SK-N-SH (cell line): ENCODE results near the gene AFF3. TPM values are rescaled to one million over a fixed set of nuclear protein-coding genes. Genes with fewer than 3 reads are reported as not detected.

Experiments used
- CTCF ChIA-PET: fragments of 300-600, 350-600 bp; formaldehyde crosslinking; extraction: SDS; loops from one replicate; lab custom pipeline; 2021; lab: Yijun Ruan, JAX
- POLR2A ChIA-PET: fragments of 350-600 bp; sonication (Branson Sonifier 250); formaldehyde crosslinking; extraction: SDS; loops from one replicate; lab custom pipeline; 2020; ENCODE audit warnings: antibody characterized with exemption, inconsistent platforms; lab: Yijun Ruan, JAX
- DNase-seq: peaks from one replicate; pipeline ENCODE4 v3.0.0; 2012
- H2AFZ ChIP-seq: fragments of 200-600 bp; sonication (generic); 2 replicates; pipeline ENCODE4 v1.8.1; 2016; ENCODE audit warnings: antibody characterized with exemption, mild to moderate bottlenecking, low read depth
- H3F3A ChIP-seq: fragments of 200-600 bp; sonication (generic); replicated peaks from 2 replicates; pipeline ENCODE3; 2016; ENCODE audit warnings: antibody characterized with exemption, mild to moderate bottlenecking; ENCODE audit not compliant: insufficient read depth
- H3K27ac ChIP-seq, 2 experiments: fragments of 200-500 bp in 1 of 2; fragments of 200-600 bp in 1 of 2; sonication (Bioruptor generic) in 1 of 2; sonication (generic), shearing (Covaris generic) in 1 of 2; 2 replicates each; pipeline versions ENCODE4 v1.5.1 to v1.6.1; 2014 to 2016; ENCODE audit warnings: low read depth in 2 of 2, inconsistent platforms in 1 of 2, low read length in 1 of 2, mild to moderate bottlenecking in 1 of 2, mixed read lengths in 1 of 2
- H3K27me3 ChIP-seq: fragments of 200-600 bp; sonication (generic), shearing (Covaris generic); 2 replicates; pipeline ENCODE4 v1.6.1; 2016; ENCODE audit warnings: mixed run types; ENCODE audit not compliant: insufficient read depth
- H3K36me3 ChIP-seq, 2 experiments: fragments of 200-500 bp in 1 of 2; fragments of 200-600 bp in 1 of 2; sonication (Bioruptor generic) in 1 of 2; sonication (generic) in 1 of 2; replicated peaks in 1 of 2; 2 replicates each; pipeline versions ENCODE3 to v1.5.1; 2014 to 2016; ENCODE audit warnings: low read length in 1 of 2, mild to moderate bottlenecking in 1 of 2; ENCODE audit not compliant: insufficient read depth in 2 of 2, control insufficient read depth in 1 of 2
- H3K4me1 ChIP-seq, 2 experiments: fragments of 200-500 bp in 1 of 2; fragments of 200-600 bp in 1 of 2; sonication (Bioruptor generic) in 1 of 2; sonication (generic), shearing (Covaris generic) in 1 of 2; 2 replicates each; pipeline versions ENCODE4 v1.5.1 to v1.6.1; 2014 to 2016; ENCODE audit warnings: low read depth in 1 of 2, low read length in 1 of 2, mixed run types in 1 of 2; ENCODE audit not compliant: insufficient read depth in 2 of 2, control insufficient read depth in 1 of 2
- H3K4me2 ChIP-seq: fragments of 200-600 bp; sonication (generic), shearing (Covaris generic); 2 replicates; pipeline ENCODE4 v1.6.1; 2017; ENCODE audit warnings: mixed run types
- H3K4me3 ChIP-seq, 2 experiments: fragments of 200-500 bp in 1 of 2; fragments of 200-600 bp in 1 of 2; sonication (Bioruptor generic) in 1 of 2; sonication (generic), shearing (Covaris generic) in 1 of 2; 2 replicates each; pipeline versions ENCODE4 v1.5.1 to v1.8.1; 2014 to 2016; ENCODE audit warnings: low read depth in 2 of 2, inconsistent platforms in 1 of 2, low read length in 1 of 2, mild to moderate bottlenecking in 1 of 2, mixed read lengths in 1 of 2, moderate library complexity in 1 of 2
- H3K79me2 ChIP-seq: fragments of 200-600 bp; sonication (generic); 2 replicates; pipeline ENCODE4 v1.8.1; 2017; ENCODE audit warnings: mild to moderate bottlenecking; ENCODE audit not compliant: insufficient read depth
- H3K9ac ChIP-seq: fragments of 200-600 bp; sonication (generic); 2 replicates; pipeline ENCODE4 v1.6.1; 2017; ENCODE audit warnings: mixed run types
- H3K9me2 ChIP-seq: fragments of 200-600 bp; sonication (generic); 2 replicates; pipeline ENCODE4 v1.6.1; 2017; ENCODE audit warnings: mixed run types
- H3K9me3 ChIP-seq: fragments of 200-600 bp; sonication (generic); 2 replicates; pipeline ENCODE4 v1.6.1; 2017; ENCODE audit warnings: mixed run types, mild to moderate bottlenecking, moderate library complexity
- H4K20me1 ChIP-seq: fragments of 200-600 bp; sonication (generic); 2 replicates; pipeline ENCODE4 v1.6.1; 2017; ENCODE audit warnings: mild to moderate bottlenecking, mixed run types; ENCODE audit not compliant: insufficient read depth
- CHD2 ChIP-seq: fragments of 150-350 bp; IDR thresholded peaks from 2 replicates; pipeline ENCODE4 v1.6.1; 2018; ENCODE audit warnings: low read length; ENCODE audit not compliant: partially characterized antibody
- EZH2phosphoT487 ChIP-seq: fragments of 200-600 bp; sonication (generic); IDR thresholded peaks from 2 replicates; pipeline ENCODE4 v1.6.1; 2017; ENCODE audit warnings: low read depth, mixed run types, mild to moderate bottlenecking, antibody characterized with exemption, moderate library complexity, borderline replicate concordance
- FOXJ3 ChIP-seq: sonication (generic); formaldehyde crosslinking; IDR thresholded peaks from 2 replicates; pipeline ENCODE4 v1.5.1; 2020; ENCODE audit warnings: mild to moderate bottlenecking, missing genetic modification reagents
- GABPA ChIP-seq: IDR thresholded peaks from 2 replicates; pipeline ENCODE4 v1.4.0; 2012; ENCODE audit warnings: low read depth, mild to moderate bottlenecking
- MEF2A ChIP-seq: IDR thresholded peaks from 2 replicates; pipeline ENCODE4 v1.4.0; 2012; ENCODE audit warnings: low read depth, borderline replicate concordance
- RXRA ChIP-seq: IDR thresholded peaks from 2 replicates; pipeline ENCODE4 v1.4.0; 2012; ENCODE audit warnings: low read depth, mild to moderate bottlenecking, borderline replicate concordance
- SIN3A ChIP-seq: IDR thresholded peaks from 2 replicates; pipeline ENCODE4 v1.6.1; 2012; ENCODE audit warnings: low read depth, mild to moderate bottlenecking, low read length, moderate library complexity, borderline replicate concordance
- USF2 ChIP-seq: fragments of 150-350 bp; IDR thresholded peaks from 2 replicates; pipeline ENCODE4 v1.6.1; 2017; ENCODE audit warnings: antibody characterized with exemption, low read length, low read depth, borderline replicate concordance
- YY1 ChIP-seq: IDR thresholded peaks from 2 replicates; pipeline ENCODE4 v1.4.0; 2012; ENCODE audit warnings: low read depth, mild to moderate bottlenecking
- WGBS: methylation state at CpG from one replicate; pipeline ENCODE4 v1.1.6; 2017; ENCODE audit warnings: low lambda C conversion rate; 5-methylcytosine and 5-hydroxymethylcytosine counted together
- polyA plus RNA-seq, 3 experiments: library from polyadenylated mRNA; depleted of rRNA; stranded (reverse); fragments of >200 nt; gene quantifications; 2 replicates each; pipeline ENCODE4 v1.2.3, GENCODE V29; 2012
- TF ChIP-seq, protein P1 (sequence below): IDR thresholded peaks from 2 replicates; pipeline ENCODE4; 2012
- TF ChIP-seq, protein P2 (sequence below): IDR thresholded peaks from 2 replicates; pipeline ENCODE4 v1.4.0; 2012; ENCODE audit warnings: low read depth, borderline replicate concordance
- TF ChIP-seq, protein P3 (sequence below): fragments of 150-350 bp; IDR thresholded peaks from 2 replicates; pipeline ENCODE4 v1.6.1; 2016; ENCODE audit warnings: mild to moderate bottlenecking, low read depth, low read length

The AFF3 gene
- polyA plus RNA-seq, 1 of the 3 experiments (the other 2 are of a cell fraction), result 0.36 TPM

GRCh38 chr2:99846462-99847107 lies 295.8 kb downstream of the AFF3 start:
- CTCF ChIA-PET, result interaction anchor here (0.9 to 2.1 kb wide), 3 partner anchors 12 to 18 kb away, joined by 3 to 5 read pairs (median 4); no protein-coding TSS in a partner anchor
- WGBS, result 78% methylated on average over 5 of the region's 5 CpGs
- H3F3A ChIP-seq, result no peaks in the 10 kb centered on the region

More at GRCh38 chr2:99846462-99847107, 295.8 kb downstream of the AFF3 start:
- Histone ChIP-seq H3K4me3 (no peak overlapping the region), H3K9ac (no peak overlapping the region), H3K4me2 (no peak overlapping the region), H3K9me3 (no peaks in the 10 kb centered on the region), H3K9me2 (no peaks in the 10 kb centered on the region), H4K20me1 (no peaks in the 10 kb centered on the region), H3K4me1 (peaks cover 0 to 3% of the 10 kb centered on the region in 2 experiments; a peak in 1 of 4 replicates), H2AFZ (no peak overlapping the region), H3K27me3 (no peaks in the 10 kb centered on the region), H3K27ac (no peak overlapping the region), H3K36me3 (no peaks in the 10 kb centered on the region), H3K79me2 (no peaks in the 10 kb centered on the region)
- no peak for TF ChIP-seq MEF2A
- TF ChIP-seq, protein P1, sequence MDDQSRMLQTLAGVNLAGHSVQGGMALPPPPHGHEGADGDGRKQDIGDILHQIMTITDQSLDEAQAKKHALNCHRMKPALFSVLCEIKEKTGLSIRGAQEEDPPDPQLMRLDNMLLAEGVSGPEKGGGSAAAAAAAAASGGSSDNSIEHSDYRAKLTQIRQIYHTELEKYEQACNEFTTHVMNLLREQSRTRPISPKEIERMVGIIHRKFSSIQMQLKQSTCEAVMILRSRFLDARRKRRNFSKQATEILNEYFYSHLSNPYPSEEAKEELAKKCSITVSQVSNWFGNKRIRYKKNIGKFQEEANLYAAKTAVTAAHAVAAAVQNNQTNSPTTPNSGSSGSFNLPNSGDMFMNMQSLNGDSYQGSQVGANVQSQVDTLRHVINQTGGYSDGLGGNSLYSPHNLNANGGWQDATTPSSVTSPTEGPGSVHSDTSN, result no peak
- TF ChIP-seq YY1, result no peak
- TF ChIP-seq, protein P2, sequence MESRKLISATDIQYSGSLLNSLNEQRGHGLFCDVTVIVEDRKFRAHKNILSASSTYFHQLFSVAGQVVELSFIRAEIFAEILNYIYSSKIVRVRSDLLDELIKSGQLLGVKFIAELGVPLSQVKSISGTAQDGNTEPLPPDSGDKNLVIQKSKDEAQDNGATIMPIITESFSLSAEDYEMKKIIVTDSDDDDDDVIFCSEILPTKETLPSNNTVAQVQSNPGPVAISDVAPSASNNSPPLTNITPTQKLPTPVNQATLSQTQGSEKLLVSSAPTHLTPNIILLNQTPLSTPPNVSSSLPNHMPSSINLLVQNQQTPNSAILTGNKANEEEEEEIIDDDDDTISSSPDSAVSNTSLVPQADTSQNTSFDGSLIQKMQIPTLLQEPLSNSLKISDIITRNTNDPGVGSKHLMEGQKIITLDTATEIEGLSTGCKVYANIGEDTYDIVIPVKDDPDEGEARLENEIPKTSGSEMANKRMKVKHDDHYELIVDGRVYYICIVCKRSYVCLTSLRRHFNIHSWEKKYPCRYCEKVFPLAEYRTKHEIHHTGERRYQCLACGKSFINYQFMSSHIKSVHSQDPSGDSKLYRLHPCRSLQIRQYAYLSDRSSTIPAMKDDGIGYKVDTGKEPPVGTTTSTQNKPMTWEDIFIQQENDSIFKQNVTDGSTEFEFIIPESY, result no peak
- TF ChIP-seq FOXJ3, result no peak
- TF ChIP-seq, protein P3, sequence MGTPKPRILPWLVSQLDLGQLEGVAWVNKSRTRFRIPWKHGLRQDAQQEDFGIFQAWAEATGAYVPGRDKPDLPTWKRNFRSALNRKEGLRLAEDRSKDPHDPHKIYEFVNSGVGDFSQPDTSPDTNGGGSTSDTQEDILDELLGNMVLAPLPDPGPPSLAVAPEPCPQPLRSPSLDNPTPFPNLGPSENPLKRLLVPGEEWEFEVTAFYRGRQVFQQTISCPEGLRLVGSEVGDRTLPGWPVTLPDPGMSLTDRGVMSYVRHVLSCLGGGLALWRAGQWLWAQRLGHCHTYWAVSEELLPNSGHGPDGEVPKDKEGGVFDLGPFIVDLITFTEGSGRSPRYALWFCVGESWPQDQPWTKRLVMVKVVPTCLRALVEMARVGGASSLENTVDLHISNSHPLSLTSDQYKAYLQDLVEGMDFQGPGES, result no peak
- TF ChIP-seq SIN3A, result no peak
- TF ChIP-seq GABPA, result no peak
- no peak for TF ChIP-seq CHD2
- no peak for TF ChIP-seq EZH2phosphoT487
- no peak for TF ChIP-seq USF2
- no peak for TF ChIP-seq RXRA
- POLR2A ChIA-PET, result no interaction called here
- DNase-seq, result no peak
